Measurements from ENCODE around the gene ZNF532.
"Not testable (repeated sequence)": the region's sequence is repeated elsewhere in the genome, so short reads cannot be mapped to it uniquely, and the experiment has no call there.

The ZNF532 gene

DNA sequence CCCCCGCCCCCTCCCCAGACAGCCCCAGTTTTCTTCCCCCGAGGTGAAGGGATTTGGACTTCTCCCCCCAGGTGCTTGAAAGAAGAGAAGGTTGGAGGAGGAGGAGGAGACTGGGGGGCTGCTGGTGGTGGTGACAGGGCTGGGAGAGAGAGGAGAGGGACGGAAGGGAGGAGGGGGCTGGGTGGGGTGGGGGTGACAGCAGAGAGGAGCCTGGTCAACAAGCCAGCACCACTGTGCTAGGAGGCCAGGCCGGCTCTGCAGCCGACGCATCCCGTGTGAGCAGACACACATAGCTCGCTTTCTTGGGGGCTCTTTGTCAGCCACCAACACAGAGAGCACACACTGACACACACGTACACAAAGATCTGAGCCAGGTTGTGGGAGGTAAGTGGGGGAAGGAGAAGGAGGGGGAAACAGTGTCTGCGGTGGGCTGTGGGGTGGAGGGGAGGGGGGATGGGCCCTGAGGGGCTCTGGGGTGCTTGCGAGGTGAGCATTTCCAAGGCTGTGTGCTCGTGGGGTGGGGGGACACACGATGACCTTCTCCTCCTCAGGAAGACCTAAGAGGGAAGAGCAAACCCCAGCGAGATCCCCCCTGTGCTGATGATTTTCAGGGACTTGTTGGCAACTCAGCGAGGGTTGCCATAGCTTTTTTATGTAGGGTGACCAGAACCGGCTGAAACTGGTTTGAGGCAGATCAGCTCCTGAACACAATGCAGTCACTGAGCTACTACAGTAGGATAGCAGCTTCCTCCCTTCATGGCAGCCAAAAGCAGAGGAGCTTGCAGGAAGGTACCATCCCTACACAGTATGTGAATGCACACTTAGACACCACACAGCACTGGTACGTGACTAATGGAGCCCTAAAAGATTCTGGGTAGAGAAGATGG, at the start of gene ZNF532:
TSS of gene ZNF532 (plus strand) at position 732 of the 887 bp plus-strand sequence. CDS start 53,411 bp downstream, outside the sequence.
- DNase-seq = no peak

GRCh38 chr18:58819051-58819450, 45.6 kb upstream of the ZNF532 start:
- no peak for DNase-seq

- no peak for DNase-seq
These were observed 44.4 kb upstream of the ZNF532 start for GRCh38 chr18:58820251-58820650.

- no peak for DNase-seq
These were observed 41.7 kb upstream of the ZNF532 start for GRCh38 chr18:58822944-58823343.

DNA sequence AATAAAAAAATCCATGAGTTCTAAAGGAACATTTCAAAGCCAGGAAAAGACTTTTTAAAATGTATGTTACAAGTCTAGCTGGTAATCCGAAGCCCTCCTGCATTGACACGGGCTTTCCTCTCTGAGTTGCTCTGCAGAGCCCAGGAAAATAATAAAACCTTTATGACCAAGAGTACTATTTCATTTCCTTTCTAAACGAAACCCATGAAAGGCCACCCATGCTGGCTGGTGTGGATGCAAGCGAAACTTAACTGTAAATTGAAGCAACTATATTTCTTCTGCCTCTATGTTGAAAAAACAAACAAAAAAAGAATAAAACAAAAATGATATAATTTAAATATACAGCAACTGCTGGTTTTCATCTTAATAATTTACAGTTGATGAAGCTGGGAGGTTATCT, 41.3 kb upstream of the ZNF532 start:
- no peak for DNase-seq

DNA sequence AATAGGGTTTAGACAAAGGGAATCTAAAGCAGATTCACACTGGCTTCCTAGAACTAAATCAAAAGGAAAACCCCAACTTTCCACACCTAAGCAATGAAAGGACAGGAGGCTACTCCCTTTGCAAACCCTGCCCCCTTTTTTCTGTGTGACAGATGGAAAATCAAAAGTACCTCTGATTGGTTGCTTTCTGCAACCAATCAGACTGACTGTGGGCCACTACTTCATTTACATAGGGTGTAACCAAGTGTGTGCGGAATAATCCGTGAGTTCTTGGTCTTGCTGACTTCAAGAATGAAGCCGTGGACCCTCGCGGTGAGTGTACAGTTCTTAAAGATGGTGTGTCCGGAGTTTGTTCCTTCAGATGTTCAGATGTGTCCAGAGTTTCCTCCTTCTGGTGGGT, 37.8 kb upstream of the ZNF532 start:
- not testable (repeated sequence) for DNase-seq

- DNase-seq = no peak
These were observed 37.2 kb upstream of the ZNF532 start for GRCh38 chr18:58827428-58827827.

- DNase-seq = no peak
These were observed 36.8 kb upstream of the ZNF532 start for GRCh38 chr18:58827886-58828285.

- no peak for DNase-seq
These were observed 36.1 kb upstream of the ZNF532 start for GRCh38 chr18:58828399-58829121.

GRCh38 chr18:58829263-58829662, 35.4 kb upstream of the ZNF532 start:
- DNase-seq = no peak

- not testable (repeated sequence) for DNase-seq
These were observed 34.8 kb upstream of the ZNF532 start for GRCh38 chr18:58829886-58830285.

DNA sequence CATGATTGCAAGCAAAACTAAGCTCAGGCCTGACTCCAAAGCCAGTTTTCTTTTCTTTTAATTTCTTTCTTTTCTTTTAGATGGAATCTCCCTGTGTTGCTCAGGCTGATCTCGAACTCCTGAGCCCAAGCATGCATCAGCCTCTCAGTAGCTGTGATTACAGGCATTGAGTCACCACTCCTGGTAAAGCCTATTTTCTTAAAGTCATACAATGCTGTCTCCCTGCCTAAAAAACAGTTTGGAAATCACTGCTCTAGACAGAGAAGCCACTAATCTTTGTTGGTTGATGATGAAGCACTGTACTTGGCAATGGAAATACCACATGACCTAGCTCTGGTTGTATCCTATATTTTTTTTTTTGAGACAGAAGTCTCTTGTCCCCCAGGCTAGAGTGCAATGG, 33.1 kb upstream of the ZNF532 start:
- DNase-seq = no peak

GRCh38 chr18:58838165-58838860, 26.4 kb upstream of the ZNF532 start:
- DNase-seq = no peak

DNA sequence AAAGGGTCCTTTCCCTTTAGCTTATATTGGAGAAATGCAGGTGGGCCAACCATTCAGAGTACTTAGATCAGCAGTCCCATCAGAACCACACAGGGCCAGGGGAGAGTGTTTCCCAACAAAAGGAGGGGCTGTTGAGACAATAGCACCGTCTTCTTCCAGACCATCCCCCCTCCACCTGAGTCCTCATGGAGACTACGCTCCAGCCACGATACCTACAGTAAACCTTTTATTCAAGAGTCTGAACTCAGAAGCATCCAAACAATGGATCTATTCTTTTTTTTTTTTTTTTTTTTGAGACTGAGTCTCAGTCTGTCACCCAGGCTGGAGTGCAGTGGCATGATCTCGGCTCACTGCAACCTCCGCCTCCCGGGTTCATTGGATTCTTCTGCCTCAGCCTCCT, 25.7 kb upstream of the ZNF532 start:
- no peak for DNase-seq

DNA sequence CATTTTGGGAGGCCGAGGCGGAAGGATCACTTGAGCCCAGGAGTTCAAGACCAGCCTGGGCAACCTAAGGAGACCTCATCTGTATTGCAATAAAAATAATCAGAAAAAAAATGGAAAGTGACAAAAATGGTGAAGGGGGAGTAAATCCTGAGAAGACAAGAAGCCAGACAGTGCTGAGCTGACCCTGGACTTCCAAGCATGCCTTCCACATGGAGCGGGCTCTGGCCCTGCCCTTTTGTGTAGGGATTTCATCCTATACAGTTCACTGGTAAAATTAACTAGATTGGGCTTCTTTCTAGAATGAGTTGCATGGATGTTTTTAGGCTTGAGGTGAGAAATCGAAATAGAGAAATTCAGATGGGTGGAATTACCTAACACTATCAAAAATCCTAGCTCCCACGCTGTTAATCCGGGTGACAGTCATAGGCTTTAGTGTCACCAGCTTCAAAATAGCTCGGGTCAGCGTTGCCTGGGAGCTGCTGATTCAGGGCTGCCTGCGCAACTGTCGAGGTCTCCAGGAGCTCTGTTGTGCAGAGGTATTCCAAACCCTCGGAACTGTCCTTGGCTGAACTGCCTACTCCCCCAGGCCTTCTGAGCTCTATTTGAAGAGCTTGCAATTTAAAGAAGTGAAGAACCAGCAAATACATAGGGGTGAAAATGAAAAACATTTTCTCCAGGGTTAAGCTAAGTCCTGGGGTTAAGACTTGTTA, 21.5 kb upstream of the ZNF532 start:
- DNase-seq = no peak

- no peak for DNase-seq
These were observed 21.0 kb upstream of the ZNF532 start for GRCh38 chr18:58843688-58844035.

DNA sequence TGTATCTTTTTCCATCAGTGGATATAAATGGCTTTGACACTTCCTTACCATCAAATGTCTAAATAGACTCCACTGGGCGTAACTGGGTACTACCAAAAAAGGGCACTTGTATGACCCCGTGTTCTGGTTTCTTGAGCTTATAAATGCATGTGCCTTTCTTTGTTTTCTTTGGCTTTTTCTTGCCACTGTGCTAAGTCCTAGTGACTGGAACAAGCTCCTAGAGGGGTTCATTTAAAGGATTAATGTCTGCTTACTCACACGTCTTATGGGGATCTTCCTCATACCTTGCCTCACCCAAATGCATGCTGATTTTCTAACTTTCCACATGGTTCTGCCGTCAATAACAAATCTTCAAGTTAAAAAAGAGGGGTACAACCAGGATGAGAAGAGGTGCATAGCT, 19.8 kb upstream of the ZNF532 start:
- DNase-seq = no peak

DNA sequence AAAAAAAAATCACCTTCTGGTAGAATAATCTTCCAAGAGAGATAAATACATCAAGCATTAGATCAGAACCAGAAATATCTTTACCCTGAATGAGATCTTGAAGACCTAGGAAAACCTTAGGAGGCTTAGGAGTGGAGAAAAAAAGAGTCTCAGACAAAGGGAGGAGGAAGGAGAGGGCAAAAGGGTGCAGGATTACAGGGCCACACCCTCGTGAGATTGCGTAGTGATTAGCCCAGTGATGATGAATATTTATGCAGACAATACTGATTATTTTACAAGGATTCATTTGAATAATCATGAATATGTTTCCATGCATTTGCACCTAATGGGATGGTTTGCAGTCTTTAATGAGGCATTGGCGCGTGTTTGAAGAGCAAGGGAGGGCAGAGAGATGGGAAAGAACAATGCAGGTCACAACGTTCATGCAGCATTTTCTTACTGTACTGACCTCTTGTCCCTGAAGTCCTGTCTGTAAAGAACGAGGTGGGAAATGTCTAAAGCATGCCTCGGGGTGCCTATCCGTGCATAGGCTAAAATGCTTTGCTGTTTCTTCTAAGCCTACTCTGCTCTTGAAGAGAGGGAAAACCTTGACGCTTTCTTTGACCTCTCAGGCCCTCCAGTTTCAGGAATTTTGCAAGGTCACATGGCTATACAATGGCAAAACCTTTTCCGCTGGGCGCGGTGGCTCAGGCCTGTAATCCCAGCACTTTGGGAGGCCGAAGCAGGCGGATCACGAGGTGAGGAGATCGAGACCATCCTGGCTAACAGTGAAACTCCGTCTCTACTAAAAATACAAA, 18.6 kb upstream of the ZNF532 start:
- no peak for DNase-seq

DNA sequence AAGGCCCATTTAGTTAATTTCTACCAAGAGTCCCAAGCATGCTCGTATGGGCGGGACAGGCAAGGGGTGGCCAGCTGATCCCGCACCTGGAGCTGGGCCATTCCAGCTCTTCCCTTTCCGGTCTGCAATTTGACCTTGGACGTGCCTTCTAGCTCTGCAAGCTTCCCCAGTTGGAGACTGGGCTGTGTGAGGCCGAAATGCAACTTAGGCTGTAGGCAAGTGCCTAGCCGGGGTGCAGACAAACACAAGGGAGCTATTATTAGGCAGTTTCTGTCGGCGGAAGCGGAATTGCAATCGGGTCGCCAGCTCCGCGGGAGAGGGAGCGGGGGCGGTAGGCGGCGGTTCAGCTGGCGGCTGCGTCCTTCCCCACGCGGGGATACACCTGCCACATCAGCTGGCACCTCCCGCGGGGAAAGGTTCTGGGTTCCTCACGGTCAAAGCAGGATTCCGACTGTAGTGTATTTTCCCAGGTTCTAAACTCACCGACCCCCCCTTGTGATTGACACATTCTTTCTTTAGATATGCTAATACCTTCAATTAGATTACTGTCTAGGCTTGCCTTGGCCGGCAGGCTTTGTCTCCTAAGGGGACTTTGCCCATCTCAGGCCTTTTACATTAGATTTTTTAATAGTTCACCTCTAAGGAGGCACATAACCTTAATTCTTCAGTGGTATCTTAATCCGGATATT, 17.1 kb upstream of the ZNF532 start:
- no peak for DNase-seq

GRCh38 chr18:58848685-58849084, 16.0 kb upstream of the ZNF532 start:
- DNase-seq = no peak

DNA sequence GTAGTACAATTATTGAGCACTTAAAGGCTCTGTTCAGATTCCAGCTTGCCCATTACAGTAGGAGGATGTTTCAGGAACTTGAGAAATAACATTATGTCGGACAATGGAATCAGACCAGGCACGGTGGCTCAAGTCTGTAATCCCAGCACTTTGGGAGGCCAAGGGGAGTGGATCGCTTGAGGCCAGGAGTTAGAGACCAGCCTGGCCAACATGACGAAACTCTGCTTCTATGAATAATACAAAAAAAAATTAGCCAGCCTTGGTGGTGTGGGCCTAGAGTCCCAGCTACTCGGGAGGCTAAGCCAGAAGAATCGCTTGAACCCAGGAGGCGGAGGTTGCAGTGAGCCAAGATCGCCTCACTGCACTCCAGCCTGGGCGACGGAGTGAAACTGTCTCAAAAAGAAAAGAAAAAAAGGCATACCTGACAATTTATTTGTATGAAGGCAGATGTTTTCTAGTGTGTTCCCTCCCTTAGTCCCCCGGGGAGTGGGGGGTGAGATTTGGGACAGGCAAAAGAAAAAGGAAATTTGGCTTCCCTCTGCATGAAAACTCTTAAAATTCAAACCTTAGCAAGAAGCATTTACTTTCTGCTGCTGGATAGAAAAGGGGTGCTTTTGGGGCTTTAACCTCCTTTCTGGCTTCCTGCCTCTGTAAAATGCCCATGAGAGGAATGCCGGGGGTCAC, 13.7 kb upstream of the ZNF532 start:
- DNase-seq = no peak
